Ishikawa (cell line): ENCODE results near the gene TEAD1.

Experiments used
- CEBPB ChIP-seq: IDR thresholded peaks from 2 replicates; pipeline ENCODE4 v1.6.1; 2012
- CREB1 ChIP-seq: IDR thresholded peaks from 2 replicates; pipeline ENCODE4 v1.6.1; 2012; ENCODE audit warnings: low read depth
- EP300 ChIP-seq: IDR thresholded peaks from 2 replicates; pipeline ENCODE4 v1.6.1; 2012; ENCODE audit warnings: borderline replicate concordance
- RAD21 ChIP-seq: IDR thresholded peaks from 2 replicates; pipeline ENCODE4 v1.6.1; 2012; ENCODE audit warnings: low read depth
- TAF1 ChIP-seq: IDR thresholded peaks from 2 replicates; pipeline ENCODE4 v1.6.1; 2012; ENCODE audit warnings: low read depth, mild to moderate bottlenecking
- ZBTB7A ChIP-seq: IDR thresholded peaks from 2 replicates; pipeline ENCODE4 v1.6.1; 2012; ENCODE audit warnings: low read depth
- TF ChIP-seq, protein P1 (sequence below): IDR thresholded peaks from 2 replicates; pipeline ENCODE4 v1.6.1; 2012
- TF ChIP-seq, protein P2 (sequence below): IDR thresholded peaks from 2 replicates; pipeline ENCODE4 v1.6.1; 2012; ENCODE audit warnings: low read depth, mild to moderate bottlenecking

- TF ChIP-seq, protein P1, sequence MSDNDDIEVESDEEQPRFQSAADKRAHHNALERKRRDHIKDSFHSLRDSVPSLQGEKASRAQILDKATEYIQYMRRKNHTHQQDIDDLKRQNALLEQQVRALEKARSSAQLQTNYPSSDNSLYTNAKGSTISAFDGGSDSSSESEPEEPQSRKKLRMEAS = no peak
- no peak for TF ChIP-seq RAD21
- TF ChIP-seq EP300 = no peak
- no peak for TF ChIP-seq TAF1
- no peak for TF ChIP-seq CEBPB
- TF ChIP-seq, protein P2, sequence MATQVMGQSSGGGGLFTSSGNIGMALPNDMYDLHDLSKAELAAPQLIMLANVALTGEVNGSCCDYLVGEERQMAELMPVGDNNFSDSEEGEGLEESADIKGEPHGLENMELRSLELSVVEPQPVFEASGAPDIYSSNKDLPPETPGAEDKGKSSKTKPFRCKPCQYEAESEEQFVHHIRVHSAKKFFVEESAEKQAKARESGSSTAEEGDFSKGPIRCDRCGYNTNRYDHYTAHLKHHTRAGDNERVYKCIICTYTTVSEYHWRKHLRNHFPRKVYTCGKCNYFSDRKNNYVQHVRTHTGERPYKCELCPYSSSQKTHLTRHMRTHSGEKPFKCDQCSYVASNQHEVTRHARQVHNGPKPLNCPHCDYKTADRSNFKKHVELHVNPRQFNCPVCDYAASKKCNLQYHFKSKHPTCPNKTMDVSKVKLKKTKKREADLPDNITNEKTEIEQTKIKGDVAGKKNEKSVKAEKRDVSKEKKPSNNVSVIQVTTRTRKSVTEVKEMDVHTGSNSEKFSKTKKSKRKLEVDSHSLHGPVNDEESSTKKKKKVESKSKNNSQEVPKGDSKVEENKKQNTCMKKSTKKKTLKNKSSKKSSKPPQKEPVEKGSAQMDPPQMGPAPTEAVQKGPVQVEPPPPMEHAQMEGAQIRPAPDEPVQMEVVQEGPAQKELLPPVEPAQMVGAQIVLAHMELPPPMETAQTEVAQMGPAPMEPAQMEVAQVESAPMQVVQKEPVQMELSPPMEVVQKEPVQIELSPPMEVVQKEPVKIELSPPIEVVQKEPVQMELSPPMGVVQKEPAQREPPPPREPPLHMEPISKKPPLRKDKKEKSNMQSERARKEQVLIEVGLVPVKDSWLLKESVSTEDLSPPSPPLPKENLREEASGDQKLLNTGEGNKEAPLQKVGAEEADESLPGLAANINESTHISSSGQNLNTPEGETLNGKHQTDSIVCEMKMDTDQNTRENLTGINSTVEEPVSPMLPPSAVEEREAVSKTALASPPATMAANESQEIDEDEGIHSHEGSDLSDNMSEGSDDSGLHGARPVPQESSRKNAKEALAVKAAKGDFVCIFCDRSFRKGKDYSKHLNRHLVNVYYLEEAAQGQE = no peak
- TF ChIP-seq ZBTB7A = no peak
- TF ChIP-seq CREB1 = no peak
Observed at GRCh38 chr11:12927221-12927620, 253.0 kb downstream of the TEAD1 start.
